H1 (cell line): ENCODE results near the gene DNMT3L. TPM values are rescaled to one million over a fixed set of nuclear protein-coding genes. Genes with fewer than 3 reads are reported as not detected.

Experiments
- CTCF ChIA-PET: fragments of 300-600 bp; sonication (Branson Sonifier 250); formaldehyde crosslinking; loops from one replicate; lab custom pipeline; 2021; ENCODE audit not compliant: partially characterized antibody; lab: Charles Lee
- POLR2A ChIA-PET: fragments of 300-600 bp; sonication (Branson Sonifier 250); formaldehyde crosslinking; loops from one replicate; lab custom pipeline; 2021; ENCODE audit warnings: inconsistent platforms; ENCODE audit not compliant: partially characterized antibody; lab: Charles Lee
- DNase-seq, 2 experiments: peaks; one replicate each; pipeline versions ENCODE4 v3.0.0 to v3.0.0-alpha.2; 2010 to 2022; ENCODE audit warnings: low spot score in 2 of 2, low read depth in 1 of 2, mixed read lengths in 1 of 2
- FAIRE-seq: peaks from 2 replicates; lab custom pipeline; 2011; peaks lifted over from hg19 to GRCh38; lab: Jason Lieb, UNC
- H2AFZ ChIP-seq: 2 replicates; pipeline ENCODE4 v1.8.1; 2012; ENCODE audit warnings: low read length, inconsistent platforms
- H2AK5ac ChIP-seq: 2 replicates; pipeline ENCODE4 v1.6.1; 2013; ENCODE audit warnings: low read depth, low read length
- H2BK120ac ChIP-seq: replicated peaks from 2 replicates; pipeline ENCODE3; 2013; ENCODE audit warnings: low read depth, low read length, inconsistent platforms
- H2BK12ac ChIP-seq: 2 replicates; pipeline ENCODE4 v1.6.1; 2013; ENCODE audit warnings: low read depth, low read length
- H2BK15ac ChIP-seq: 2 replicates; pipeline ENCODE4 v1.6.1; 2013; ENCODE audit warnings: low read length
- H2BK20ac ChIP-seq: 2 replicates; pipeline ENCODE4 v1.6.1; 2013; ENCODE audit warnings: low read length
- H2BK5ac ChIP-seq: 2 replicates; pipeline ENCODE4 v1.6.1; 2013; ENCODE audit warnings: low read depth, low read length
- H3K14ac ChIP-seq: 2 replicates; pipeline ENCODE4 v1.6.1; 2013; ENCODE audit warnings: inconsistent platforms; ENCODE audit not compliant: insufficient read length
- H3K18ac ChIP-seq: 2 replicates; pipeline ENCODE4 v1.6.1; 2013; ENCODE audit warnings: low read length; ENCODE audit errors: extremely low read depth
- H3K23ac ChIP-seq: 2 replicates; pipeline ENCODE4 v1.6.1; 2013; ENCODE audit warnings: inconsistent platforms; ENCODE audit not compliant: insufficient read length
- H3K23me2 ChIP-seq: 2 replicates; pipeline ENCODE4 v1.6.1; 2013; ENCODE audit warnings: low read depth, low read length
- H3K27ac ChIP-seq: 2 replicates; pipeline ENCODE4 v1.6.1; 2011; ENCODE audit warnings: low read depth, low read length, inconsistent platforms
- H3K27me3 ChIP-seq, 4 experiments: replicated peaks in 1 of 4; 1 replicate in 1 of 4; 2 replicates in 3 of 4; pipeline versions ENCODE4 v1.6.1 to v1.8.1; 2011 to 2013; ENCODE audit warnings: low read length in 3 of 4, mild to moderate bottlenecking in 3 of 4, inconsistent platforms in 2 of 4, mixed read lengths in 2 of 4, moderate library complexity in 1 of 4; ENCODE audit not compliant: control insufficient read depth in 3 of 4, insufficient read depth in 3 of 4; ENCODE audit errors: extremely low read depth in 1 of 4
- H3K36me3 ChIP-seq, 4 experiments: 2 replicates each; pipeline versions ENCODE4 v1.6.1 to v1.8.1; 2011 to 2013; ENCODE audit warnings: mild to moderate bottlenecking in 4 of 4, low read length in 3 of 4, moderate library complexity in 2 of 4, control low read depth in 1 of 4, inconsistent platforms in 1 of 4; ENCODE audit not compliant: insufficient read depth in 4 of 4, control insufficient read depth in 2 of 4
- H3K4ac ChIP-seq: replicated peaks from 2 replicates; pipeline ENCODE3; 2013; ENCODE audit warnings: low read length, low read depth, mixed read lengths, inconsistent platforms; ENCODE audit not compliant: insufficient read length
- H3K4me1 ChIP-seq, 4 experiments: replicated peaks in 1 of 4; 1 replicate in 1 of 4; 2 replicates in 3 of 4; pipeline versions ENCODE4 v1.6.1 to v1.8.1; 2011 to 2013; ENCODE audit warnings: low read length in 3 of 4, inconsistent platforms in 2 of 4, mixed read lengths in 1 of 4; ENCODE audit not compliant: insufficient read depth in 4 of 4, control insufficient read depth in 3 of 4
- H3K4me2 ChIP-seq, 2 experiments: 2 replicates each; pipeline versions ENCODE4 v1.6.1 to v1.8.1; 2011 to 2013; ENCODE audit warnings: low read depth in 2 of 2, low read length in 2 of 2, control low read depth in 1 of 2, inconsistent platforms in 1 of 2, mild to moderate bottlenecking in 1 of 2; ENCODE audit not compliant: insufficient read depth in 1 of 2
- H3K4me3 ChIP-seq, 4 experiments: fragments of 200-600, 300-600 bp in 1 of 4; sonication (generic), shearing (Covaris generic), sonication (Bioruptor Twin) in 1 of 4; 2 replicates each; pipeline versions ENCODE4 v1.5.1 to v1.8.1; 2011 to 2016; ENCODE audit warnings: low read length in 4 of 4, low read depth in 3 of 4, control low read depth in 2 of 4, inconsistent platforms in 2 of 4, mild to moderate bottlenecking in 2 of 4, mixed read lengths in 1 of 4, moderate library complexity in 1 of 4; ENCODE audit not compliant: insufficient read depth in 2 of 4; ENCODE audit errors: extremely low read depth in 1 of 4
- H3K56ac ChIP-seq: replicated peaks from 2 replicates; pipeline ENCODE3; 2013; ENCODE audit warnings: low read depth, mild to moderate bottlenecking, mixed read lengths, low read length, inconsistent platforms; ENCODE audit not compliant: insufficient read length
- H3K79me1 ChIP-seq: 2 replicates; pipeline ENCODE4 v1.6.1; 2013; ENCODE audit warnings: low read depth, low read length, control low read depth
- H3K79me2 ChIP-seq, 2 experiments: 2 replicates each; pipeline versions ENCODE4 v1.6.1 to v1.8.1; 2012 to 2013; ENCODE audit warnings: low read length in 2 of 2, mild to moderate bottlenecking in 2 of 2, inconsistent platforms in 1 of 2; ENCODE audit not compliant: insufficient read depth in 2 of 2, control insufficient read depth in 1 of 2
- H3K9ac ChIP-seq, 4 experiments: replicated peaks in 1 of 4; 1 replicate in 1 of 4; 2 replicates in 3 of 4; pipeline versions ENCODE4 v1.6.1 to v1.8.1; 2011 to 2013; ENCODE audit warnings: low read depth in 3 of 4, low read length in 3 of 4, control low read depth in 2 of 4, mild to moderate bottlenecking in 2 of 4, moderate library complexity in 2 of 4, inconsistent platforms in 1 of 4; ENCODE audit errors: extremely low read depth in 1 of 4
- H3K9me3 ChIP-seq, 2 experiments: 2 replicates each; pipeline versions ENCODE4 v1.6.1 to v1.8.1; 2012 to 2013; ENCODE audit warnings: mild to moderate bottlenecking in 2 of 2, moderate library complexity in 2 of 2, control low read depth in 1 of 2, inconsistent platforms in 1 of 2, low read depth in 1 of 2, low read length in 1 of 2, mixed read lengths in 1 of 2; ENCODE audit not compliant: insufficient read depth in 2 of 2
- H4K20me1 ChIP-seq, 2 experiments: replicated peaks in 1 of 2; 2 replicates each; pipeline versions ENCODE3 to v1.8.1; 2011 to 2013; ENCODE audit warnings: inconsistent platforms in 2 of 2, low read length in 2 of 2, mild to moderate bottlenecking in 1 of 2; ENCODE audit not compliant: insufficient read depth in 2 of 2, control insufficient read depth in 1 of 2
- H4K5ac ChIP-seq: 2 replicates; pipeline ENCODE4 v1.6.1; 2013; ENCODE audit warnings: low read length, low read depth, mixed read lengths, inconsistent platforms; ENCODE audit not compliant: insufficient read length
- H4K8ac ChIP-seq: 2 replicates; pipeline ENCODE4 v1.8.0; 2013; ENCODE audit warnings: mild to moderate bottlenecking, moderate library complexity, low read length, inconsistent platforms; ENCODE audit not compliant: insufficient read depth; ENCODE audit errors: extremely low read depth
- H4K91ac ChIP-seq: replicated peaks from 2 replicates; pipeline ENCODE3; 2013; ENCODE audit warnings: low read length, mixed read lengths, inconsistent platforms; ENCODE audit not compliant: insufficient read length
- ASH2L ChIP-seq: fragments of 200-600, 300-600 bp; sonication (generic); IDR thresholded peaks from one replicate; pipeline ENCODE4 v1.7.1; 2017; ENCODE audit warnings: low read length
- GABPA ChIP-seq: IDR thresholded peaks from 2 replicates; pipeline ENCODE4 v1.6.1; 2011; ENCODE audit warnings: mild to moderate bottlenecking, low read length, moderate library complexity, borderline replicate concordance; ENCODE audit not compliant: insufficient read depth
- GTF2F1 ChIP-seq: IDR thresholded peaks from 2 replicates; pipeline ENCODE4 v1.6.1; 2012; ENCODE audit warnings: low read depth, low read length, improper control_type of control experiment, borderline replicate concordance
- KDM1A ChIP-seq: fragments of 200-600, 300-600 bp; sonication (generic); IDR thresholded peaks from 2 replicates; pipeline ENCODE4 v1.7.1; 2016; ENCODE audit warnings: mild to moderate bottlenecking, low read length, borderline replicate concordance
- POU5F1 ChIP-seq: IDR thresholded peaks from 2 replicates; pipeline ENCODE4 v1.6.1; 2011; ENCODE audit warnings: low read depth, mild to moderate bottlenecking, low read length, moderate library complexity
- RXRA ChIP-seq: IDR thresholded peaks from 2 replicates; pipeline ENCODE4 v1.6.1; 2011; ENCODE audit warnings: low read depth, mild to moderate bottlenecking, low read length, moderate library complexity; ENCODE audit not compliant: insufficient read depth
- SIN3A ChIP-seq, 2 experiments: IDR thresholded peaks in 1 of 2; conservative IDR thresholded peaks in 1 of 2; 2 replicates each; pipeline ENCODE4 v1.6.1; 2011 to 2012; ENCODE audit warnings: low read length in 2 of 2, improper control_type of control experiment in 1 of 2, low read depth in 1 of 2, mild to moderate bottlenecking in 1 of 2
- SUZ12 ChIP-seq: fragments of 200-600 bp; sonication (generic); IDR thresholded peaks from 2 replicates; pipeline ENCODE4 v1.6.1; 2012; ENCODE audit warnings: mild to moderate bottlenecking, inconsistent platforms, low read length, moderate library complexity, mixed read lengths
- TAF1 ChIP-seq: IDR thresholded peaks from 2 replicates; pipeline ENCODE4 v1.6.1; 2011; ENCODE audit warnings: mild to moderate bottlenecking, low read depth, low read length
- YY1 ChIP-seq: IDR thresholded peaks from 2 replicates; pipeline ENCODE4 v1.6.1; 2011; ENCODE audit warnings: low read depth, mild to moderate bottlenecking, low read length
- whole genome bisulfite sequencing, 2 experiments: shearing (Covaris generic) in 1 of 2; methylation state at CpG; one replicate each; pipeline versions ENCODE4 v1.1.6 to v1.1.7; 2013 to 2015; ENCODE audit warnings: low lambda C conversion rate in 2 of 2, mixed read lengths in 2 of 2, inconsistent platforms in 1 of 2, low coverage in 1 of 2, missing lambda C conversion rate in 1 of 2; ENCODE audit not compliant: insufficient replicate concordance in 2 of 2, insufficient coverage in 1 of 2, insufficient read length in 1 of 2; ENCODE audit errors: extremely low coverage in 1 of 2, missing lambda C conversion rate in 1 of 2; 5-methylcytosine and 5-hydroxymethylcytosine counted together
- polyA plus RNA-seq, 7 experiments: library from polyadenylated mRNA; depleted of rRNA in 3 of 7; stranded (reverse) in 5 of 7; unstranded in 2 of 7; fragments of >200 nt in 5 of 7; fragments of 200-250 nt in 2 of 7; gene quantifications; 1 replicate in 5 of 7; 2 replicates in 1 of 7; 4 replicates in 1 of 7; pipeline versions ENCODE4 v1.2.1 to v1.2.3, GENCODE V29; 2011 to 2013; ENCODE audit warnings: missing spikeins in 2 of 7, mixed read lengths in 2 of 7
- total RNA-seq: library from RNA; stranded (reverse); fragmentation: NEBNext Ultra II Directional; extraction: Animal tissue kit (Norgen Biotek cat#: 25700); gene quantifications from 2 replicates; pipeline ENCODE4 v1.2.1, GENCODE V29; 2021

Gene DNMT3L
- total and polyA plus RNA-seq, 2 of the 8 experiments (the other 6 are each of a cell fraction or from before 2014, with no cell fraction given), result 0.06 TPM; not detected in 1

GRCh38 chr21:44295646-44296045 is 33.9 kb upstream of the DNMT3L start:
- no peak overlapping the region for H2AK5ac ChIP-seq
- H3K36me3 ChIP-seq, result no peaks in the 10 kb centered on the region
- POLR2A ChIA-PET, result no interaction called here
- H3K9me3 ChIP-seq, result no peaks in the 10 kb centered on the region
- no peak overlapping the region for H3K27ac ChIP-seq
- no peak for DNase-seq
- no peak overlapping the region for H3K4ac ChIP-seq
- 88% methylated on average over 10 of the region's 10 CpGs; no CpG with 5 or more reads in 1 of the 2 experiments for WGBS, 2 experiments
- no peak overlapping the region for H3K4me2 ChIP-seq
- TF ChIP-seq POU5F1 (no peak), KDM1A (no peak), YY1 (no peak), ASH2L (no peak), GABPA (no peak), TAF1 (no peak), GTF2F1 (no peak), SIN3A (conservative IDR thresholded peaks at IDR 0.05 in 1 of 2, IDR thresholded peaks at IDR 0.05 in 1 of 2; ENCODE audit: low read depth in 1 of 2, low read length in 2 of 2) (no peak), SUZ12 (no peak), RXRA (no peak)
- TF ChIP-seq, all 59 proteins: peak for 0
- Histone ChIP-seq H3K56ac (no peak overlapping the region), H3K4me3 (no peak overlapping the region), H3K4me1 (peaks cover 0 to 8% (median 1%) of the 10 kb centered on the region in 4 experiments; a peak in 4 of 7 replicates), H2BK120ac (no peak overlapping the region), H3K23ac (no peak overlapping the region), H3K79me2 (no peaks in the 10 kb centered on the region), H4K91ac (no peak overlapping the region), H4K5ac (no peak overlapping the region), H2BK12ac (no peak overlapping the region), H2BK20ac (no peak overlapping the region), H2BK5ac (no peak overlapping the region), H2AFZ (no peak overlapping the region), H3K79me1 (no peaks in the 10 kb centered on the region), H4K20me1 (no peaks in the 10 kb centered on the region), H3K14ac (no peak overlapping the region), H3K9ac (no peak overlapping the region), H3K18ac (no peak overlapping the region), H3K27me3 (peaks cover 0 to 3% (median 0%) of the 10 kb centered on the region in 4 experiments; a peak in 2 of 7 replicates), H2BK15ac (no peak overlapping the region), H4K8ac (no peak overlapping the region), H3K23me2 (peaks cover 10% of the 10 kb centered on the region; the same call in 1 of the 2 replicates)
- FAIRE-seq, result no peak
- CTCF ChIA-PET, result interaction anchor here (1.2 to 5.0 kb wide), 3 partner anchors 10 to 33 kb away, joined by 3 to 53 read pairs (median 3); partner anchors contain the start of gene AIRE
